Measurements from ENCODE around the gene IRF7.
A peak's percentile ranks its signal among the peaks of the same experiment; 100 is the strongest.
"Not testable (repeated sequence)": the region's sequence is repeated elsewhere in the genome, so short reads cannot be mapped to it uniquely, and the experiment has no call there.

Gene IRF7

DNA sequence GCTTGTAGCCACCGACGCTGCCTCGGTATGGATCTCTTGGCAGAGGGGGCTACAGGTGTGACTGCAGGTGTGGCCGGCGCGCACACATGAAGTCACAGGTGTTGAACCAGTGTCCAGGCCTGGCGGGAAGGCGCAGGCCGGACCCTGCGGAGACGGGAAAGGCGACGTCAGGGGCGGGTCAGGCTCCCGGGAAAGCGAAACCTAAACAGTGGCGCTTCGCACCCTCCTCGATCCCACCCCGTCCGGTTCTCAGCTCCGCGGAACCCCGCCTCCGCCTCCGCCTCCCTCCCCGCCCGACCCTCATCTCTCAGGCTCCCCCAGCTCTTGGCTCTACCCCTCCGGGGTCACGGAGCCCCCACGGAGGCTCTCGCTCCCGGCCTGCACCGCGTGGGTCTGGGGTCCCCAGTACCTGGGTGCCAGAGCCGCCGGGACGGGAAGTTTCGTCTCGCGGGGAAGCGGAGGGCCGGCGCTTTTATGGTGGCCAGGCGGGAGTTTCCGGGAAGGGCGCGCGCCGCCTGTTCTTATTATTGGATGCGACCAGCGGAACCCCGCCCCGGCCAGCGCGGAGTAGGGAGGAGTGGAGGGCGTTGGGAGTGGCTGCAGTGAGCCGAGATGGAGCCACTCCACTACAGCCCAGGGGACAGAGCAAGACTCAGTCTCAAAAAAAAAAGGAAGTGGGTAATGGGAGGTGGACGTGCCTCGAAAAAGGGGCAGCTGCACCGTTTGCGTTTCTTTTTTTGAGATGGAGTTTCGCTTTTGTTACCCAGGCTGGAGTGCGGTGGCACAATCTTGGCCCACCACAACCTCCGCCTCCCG, at the start of gene IRF7:
IRF7 (minus strand) TSS at position 447 of the 816 bp plus-strand sequence. CDS start 586 bp downstream, outside the sequence.
- peak; percentile 85 for DNase-seq (ENCODE audit: low read depth)

DNA sequence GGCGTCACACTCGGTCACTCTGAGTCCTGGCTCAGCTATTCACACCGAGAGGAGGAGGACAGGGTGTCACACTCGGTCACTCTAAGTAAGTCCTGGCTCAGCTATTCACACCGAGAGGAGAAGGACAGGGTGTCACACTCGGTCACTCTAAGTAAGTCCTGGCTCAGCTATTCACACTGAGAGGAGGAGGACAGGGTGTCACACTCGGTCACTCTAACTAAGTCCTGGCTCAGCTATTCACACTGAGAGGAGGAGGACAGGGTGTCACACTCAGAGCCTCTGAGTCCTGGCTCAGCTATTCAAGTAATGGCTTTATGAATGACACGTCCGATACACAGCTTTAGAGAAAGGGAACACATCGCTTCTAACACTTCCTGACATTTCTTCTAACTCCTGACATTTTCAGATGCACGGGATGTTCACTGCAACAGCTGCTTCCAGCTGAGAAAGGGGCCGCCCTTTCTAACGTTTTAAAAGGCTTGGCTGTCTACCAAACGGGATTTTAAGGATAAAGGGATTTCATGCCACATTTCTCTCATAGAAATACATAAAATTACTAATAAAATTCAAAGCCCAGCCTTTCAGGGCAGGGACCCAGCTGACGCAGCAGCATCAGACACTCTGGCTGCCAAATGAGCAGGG, 49.4 kb upstream of the IRF7 start:
- DNase-seq (ENCODE audit: low read depth) = no peak

- peak; percentile 22 for DNase-seq (ENCODE audit: low read depth)
Measured at GRCh38 chr11:662689-663274, 47.0 kb upstream of the IRF7 start.

- no peak for DNase-seq (ENCODE audit: low read depth)
Measured at GRCh38 chr11:660681-661444, 45.1 kb upstream of the IRF7 start.

DNA sequence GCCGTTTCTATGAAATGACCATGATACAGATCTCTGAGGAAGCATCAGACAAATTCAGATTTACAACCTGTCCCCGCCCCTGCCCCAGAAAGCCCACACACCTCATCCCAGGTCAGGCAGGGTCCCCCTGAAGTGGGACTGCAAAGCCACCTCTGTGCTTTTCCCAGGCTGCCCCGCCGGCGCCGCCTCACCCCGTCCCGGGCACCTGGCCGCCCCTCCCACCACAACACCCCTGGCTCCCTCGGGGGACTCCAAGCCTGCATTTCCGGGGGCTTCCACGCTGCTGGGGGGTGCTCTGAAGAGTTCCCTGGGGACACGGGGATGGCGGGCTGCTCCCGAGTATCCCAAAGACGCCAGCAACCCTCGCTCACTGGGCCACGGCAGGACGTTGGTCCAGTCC, 44.5 kb upstream of the IRF7 start:
- DNase-seq (ENCODE audit: low read depth) = no peak

- no peak for DNase-seq (ENCODE audit: low read depth)
Measured at GRCh38 chr11:659532-660085, 43.9 kb upstream of the IRF7 start.

DNA sequence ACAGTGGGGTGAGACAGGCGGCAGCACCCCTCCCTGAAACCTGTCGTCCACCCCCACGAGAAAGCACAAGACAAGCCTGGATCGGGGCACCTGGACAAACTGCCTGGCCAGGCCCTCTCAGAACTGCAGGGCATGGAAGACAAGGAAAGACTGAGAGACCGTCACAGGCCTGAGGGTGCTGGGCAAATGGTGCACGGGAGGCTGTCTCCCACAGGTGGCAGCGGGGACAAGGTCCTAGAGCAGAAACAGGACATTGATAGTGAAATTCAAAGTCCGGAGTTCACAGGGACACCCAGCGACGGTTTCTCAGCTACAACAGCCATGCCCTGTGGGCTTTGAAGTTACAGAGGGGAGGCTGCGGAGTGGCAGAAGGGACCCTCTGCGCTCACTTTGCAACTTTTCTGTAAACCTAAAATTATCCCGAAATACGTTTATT, 42.0 kb upstream of the IRF7 start:
- no peak for DNase-seq (ENCODE audit: low read depth)

DNA sequence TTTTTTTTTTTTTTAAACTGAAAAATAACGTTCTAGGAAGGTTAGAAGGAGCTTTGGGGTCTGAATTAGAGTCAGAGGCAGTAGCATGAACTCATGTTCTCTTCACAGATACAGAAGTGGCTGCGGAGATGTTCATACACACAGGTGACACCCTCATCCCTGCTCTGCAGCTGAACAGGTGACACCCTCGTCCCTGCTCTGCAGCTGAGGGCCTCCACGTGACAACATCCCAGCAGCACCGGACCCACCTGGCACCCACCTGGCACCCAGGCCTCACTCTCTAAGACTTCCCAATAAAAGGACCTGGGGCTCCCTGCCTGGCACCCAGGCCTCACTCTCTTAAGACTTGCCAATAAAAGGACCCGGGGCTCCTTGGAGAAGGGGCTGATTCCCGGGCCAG, 41.1 kb upstream of the IRF7 start:
- DNase-seq (ENCODE audit: low read depth) = no peak

GRCh38 chr11:656426-656825, 40.7 kb upstream of the IRF7 start:
- DNase-seq (ENCODE audit: low read depth) = no peak

DNA sequence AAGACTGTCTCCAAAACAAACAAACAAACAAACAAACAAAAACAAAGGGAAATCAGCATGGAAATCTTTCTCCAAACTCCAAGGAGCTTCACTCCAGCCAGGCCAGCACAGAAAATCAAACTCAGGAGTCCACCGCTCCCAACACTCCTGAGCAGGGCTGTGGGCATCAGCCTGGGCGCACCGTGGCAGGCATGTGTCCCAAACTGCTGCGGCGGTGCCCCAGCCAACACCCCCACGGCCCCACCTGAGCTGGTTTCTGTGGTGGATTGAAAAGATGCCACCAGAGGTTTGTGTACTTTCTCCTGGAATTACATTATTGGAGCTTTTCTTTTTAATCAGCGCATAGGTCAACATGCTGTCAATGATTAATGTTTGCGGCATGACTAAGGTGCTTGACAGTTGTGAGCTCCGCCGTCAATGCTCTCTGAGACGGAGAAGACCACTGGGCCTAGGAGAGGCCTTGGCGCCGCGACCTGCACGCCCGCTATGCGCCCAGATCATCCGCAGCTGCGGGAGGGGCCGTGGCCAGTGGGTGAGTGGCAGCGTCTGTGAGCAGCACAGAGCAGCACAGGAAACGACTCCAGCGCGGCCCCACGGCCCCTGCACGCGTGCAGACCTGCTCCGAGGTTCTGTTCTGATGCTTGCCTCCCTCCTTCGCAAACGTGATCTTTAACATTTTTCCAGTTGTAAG, 39.4 kb upstream of the IRF7 start:
- DNase-seq (ENCODE audit: low read depth) = no peak

GRCh38 chr11:654444-654843, 38.7 kb upstream of the IRF7 start:
- DNase-seq (ENCODE audit: low read depth) = not testable (repeated sequence)

- DNase-seq (ENCODE audit: low read depth) = no peak
Measured at GRCh38 chr11:653837-654236, 38.1 kb upstream of the IRF7 start.

DNA sequence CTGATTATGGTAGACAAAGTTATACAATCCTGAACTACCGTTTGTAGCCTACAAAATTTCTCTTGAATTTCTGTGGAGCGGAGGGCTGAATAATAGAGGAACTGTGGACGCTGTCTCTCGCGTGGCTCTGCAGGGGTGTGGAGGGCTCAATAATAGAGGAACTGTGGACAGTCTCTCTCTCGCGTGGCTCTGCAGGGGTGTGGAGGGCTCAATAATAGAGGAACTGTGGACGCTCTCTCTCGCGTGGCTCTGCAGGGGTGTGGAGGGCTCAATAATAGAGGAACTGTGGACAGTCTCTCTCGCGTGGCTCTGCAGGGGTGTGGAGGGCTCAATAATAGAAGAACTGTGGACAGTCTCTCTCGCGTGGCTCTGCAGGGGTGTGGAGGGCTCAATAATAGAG, 37.4 kb upstream of the IRF7 start:
- DNase-seq (ENCODE audit: low read depth) = not testable (repeated sequence)

GRCh38 chr11:650482-650881, 34.7 kb upstream of the IRF7 start:
- DNase-seq (ENCODE audit: low read depth) = no peak

DNA sequence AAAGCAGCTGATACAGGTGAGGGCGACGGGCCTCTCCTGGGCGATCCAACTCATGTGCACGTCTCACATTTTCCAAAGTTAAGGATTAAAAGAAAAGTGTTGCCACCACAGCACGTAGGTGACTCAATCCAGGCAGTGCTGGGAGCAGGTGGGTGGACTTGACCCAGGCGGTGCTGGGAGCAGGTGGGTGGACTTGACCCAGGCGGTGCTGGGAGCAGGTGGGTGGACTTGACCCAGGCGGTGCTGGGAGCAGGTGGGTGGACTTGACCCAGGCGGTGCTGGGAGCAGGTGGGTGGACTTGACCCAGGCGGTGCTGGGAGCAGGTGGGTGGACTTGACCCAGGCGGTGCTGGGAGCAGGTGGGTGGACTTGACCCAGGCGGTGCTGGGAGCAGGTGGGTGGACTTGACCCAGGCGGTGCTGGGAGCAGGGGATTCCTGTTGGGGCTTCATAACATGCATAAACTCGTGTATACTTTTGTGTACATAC, 32.0 kb upstream of the IRF7 start:
- DNase-seq (ENCODE audit: low read depth) = not testable (repeated sequence)

DNA sequence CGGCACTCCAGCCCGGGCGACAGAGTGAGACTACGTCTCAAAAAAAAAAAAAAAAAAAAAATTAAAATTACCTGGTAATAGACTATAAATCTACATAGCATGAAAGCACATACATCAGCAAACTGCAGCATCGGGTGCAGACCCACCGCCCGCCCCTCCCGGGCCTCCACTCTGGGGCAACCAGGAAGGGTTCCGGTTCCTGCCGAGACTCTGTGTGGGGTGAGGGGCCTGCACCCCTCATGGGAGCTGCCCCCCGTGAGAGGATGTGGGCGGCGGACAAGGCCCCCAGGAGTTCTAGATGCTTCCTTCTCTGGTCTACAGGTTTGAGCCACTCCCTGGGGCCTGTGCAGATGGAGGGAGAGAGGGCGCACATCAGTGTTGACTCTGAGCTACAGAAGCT, 30.5 kb upstream of the IRF7 start:
- no peak for DNase-seq (ENCODE audit: low read depth)

DNA sequence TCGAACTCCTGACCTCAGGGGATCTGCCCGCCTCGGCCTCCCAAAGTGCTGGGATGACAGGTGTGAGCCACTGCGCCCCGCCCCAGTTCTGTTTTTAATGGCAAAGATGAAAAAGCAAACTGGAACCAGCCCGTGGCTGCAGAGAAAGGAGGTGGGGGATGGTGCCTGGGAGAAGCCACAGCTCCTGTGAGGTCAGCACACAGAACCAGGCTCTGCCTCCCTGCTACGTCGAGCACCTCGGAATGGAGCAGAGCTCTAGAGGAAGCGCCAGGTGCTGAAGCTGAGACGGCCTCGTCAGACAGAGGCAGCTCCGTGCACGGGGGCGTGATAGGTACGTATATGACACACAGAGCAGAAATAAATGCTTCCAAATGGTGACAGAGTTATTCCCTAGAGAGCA, 29.8 kb upstream of the IRF7 start:
- DNase-seq (ENCODE audit: low read depth) = no peak

- no peak for DNase-seq (ENCODE audit: low read depth)
Measured at GRCh38 chr11:643849-644738, 28.3 kb upstream of the IRF7 start.

- no peak for DNase-seq (ENCODE audit: low read depth)
Measured at GRCh38 chr11:643366-643765, 27.6 kb upstream of the IRF7 start.

GRCh38 chr11:641806-642370, 26.1 kb upstream of the IRF7 start:
- no peak for DNase-seq (ENCODE audit: low read depth)
